HepG2 (cell line): Measurements from ENCODE around the gene ZNF316. TPM values are rescaled to one million over a fixed set of nuclear protein-coding genes. Genes with fewer than 3 reads are reported as not detected.
A peak's percentile ranks its signal among the peaks of the same experiment; 100 is the strongest.

Experiments used
- BCL3 ChIP-seq: sonication (generic); formaldehyde crosslinking; IDR thresholded peaks from 2 replicates; pipeline ENCODE4 v1.5.1; 2020; ENCODE audit warnings: mild to moderate bottlenecking, missing genetic modification reagents, moderate library complexity
- E2F2 ChIP-seq: sonication (generic); formaldehyde crosslinking; IDR thresholded peaks from 2 replicates; pipeline ENCODE4 v1.4.0; 2020; ENCODE audit warnings: missing genetic modification reagents, borderline replicate concordance
- ETV5 ChIP-seq: IDR thresholded peaks from 2 replicates; pipeline ENCODE4 v1.6.1; 2018; ENCODE audit warnings: missing biosample characterization, missing genetic modification reagents, inconsistent platforms, borderline replicate concordance
- HDAC1 ChIP-seq: sonication (generic); formaldehyde crosslinking; IDR thresholded peaks from 2 replicates; pipeline ENCODE4 v1.5.1; 2020; ENCODE audit warnings: mild to moderate bottlenecking, missing genetic modification reagents
- HDAC2 ChIP-seq: sonication (generic); formaldehyde crosslinking; IDR thresholded peaks from 2 replicates; pipeline ENCODE4 v1.4.0; 2020; ENCODE audit warnings: missing genetic modification reagents
- HNF1B ChIP-seq: sonication (generic); formaldehyde crosslinking; IDR thresholded peaks from 2 replicates; pipeline ENCODE4 v1.5.1; 2020; ENCODE audit warnings: mild to moderate bottlenecking, moderate library complexity, missing genetic modification reagents
- PBX3 ChIP-seq: sonication (generic); formaldehyde crosslinking; IDR thresholded peaks from 2 replicates; pipeline ENCODE4 v1.8.1; 2023; ENCODE audit warnings: missing genetic modification reagents, inconsistent platforms, borderline replicate concordance
- SPEN ChIP-seq: sonication (generic); formaldehyde crosslinking; IDR thresholded peaks from 2 replicates; pipeline ENCODE4 v1.5.1; 2020; ENCODE audit warnings: low read depth, mild to moderate bottlenecking, missing genetic modification reagents
- TAF1 ChIP-seq: sonication (generic); formaldehyde crosslinking; IDR thresholded peaks from 2 replicates; pipeline ENCODE4 v1.4.0; 2020; ENCODE audit warnings: missing genetic modification reagents
- TFAP4 ChIP-seq: sonication (generic); IDR thresholded peaks from 2 replicates; pipeline ENCODE4 v1.6.1; 2016; ENCODE audit warnings: low read depth, borderline replicate concordance
- THRA ChIP-seq: sonication (generic); formaldehyde crosslinking; IDR thresholded peaks from 2 replicates; pipeline ENCODE4 v1.4.0; 2020; ENCODE audit warnings: missing genetic modification reagents, borderline replicate concordance
- YEATS2 ChIP-seq: sonication (generic); formaldehyde crosslinking; IDR thresholded peaks from 2 replicates; pipeline ENCODE4 v1.4.0; 2020; ENCODE audit warnings: missing genetic modification reagents, borderline replicate concordance
- ZMYM2 ChIP-seq: sonication (generic); formaldehyde crosslinking; IDR thresholded peaks from 2 replicates; pipeline ENCODE4 v1.8.0; 2022; ENCODE audit warnings: mild to moderate bottlenecking, missing genetic modification reagents
- ZNF329 ChIP-seq: sonication (generic); formaldehyde crosslinking; IDR thresholded peaks from 2 replicates; pipeline ENCODE4 v1.9.0; 2021; ENCODE audit warnings: low read depth, mild to moderate bottlenecking, missing genetic modification reagents
- ZNF441 ChIP-seq: sonication (generic); formaldehyde crosslinking; IDR thresholded peaks from 2 replicates; pipeline ENCODE4 v1.7.0; 2021; ENCODE audit warnings: missing genetic modification reagents, borderline replicate concordance
- ZNF446 ChIP-seq: sonication (generic); formaldehyde crosslinking; IDR thresholded peaks from 2 replicates; pipeline ENCODE4 v1.5.0; 2020; ENCODE audit warnings: mild to moderate bottlenecking, missing genetic modification reagents
- ZNF543 ChIP-seq: sonication (generic); formaldehyde crosslinking; IDR thresholded peaks from 2 replicates; pipeline ENCODE4 v1.4.0; 2020; ENCODE audit warnings: mild to moderate bottlenecking, missing genetic modification reagents
- polyA plus RNA-seq, 8 experiments: library from polyadenylated mRNA; depleted of rRNA in 3 of 8; stranded (reverse) in 7 of 8; unstranded in 1 of 8; fragments of >200 nt; fragmentation: Illumina TruSeq in 4 of 8; extraction: Trizol in 4 of 8; gene quantifications; 2 replicates each; pipeline versions ENCODE4 v1.2.1 to v1.2.3, GENCODE V29; 2011 to 2016; ENCODE audit warnings: low read depth in 4 of 8, missing spikeins in 1 of 8, mixed read lengths in 1 of 8; ENCODE audit not compliant: insufficient read depth in 1 of 8
- total RNA-seq, 5 experiments: library from RNA; depleted of rRNA; stranded (reverse); fragments of >200 nt; fragmentation: Illumina TruSeq; extraction: Trizol; gene quantifications; 2 replicates each; pipeline ENCODE4 v1.2.3, GENCODE V29; 2016; ENCODE audit warnings: low read depth in 1 of 5

Gene ZNF316
- total and polyA plus RNA-seq, 2 of the 13 experiments (the other 11 are each of a cell fraction or from before 2014, with no cell fraction given) = 4.3 to 9.9 TPM

- TF ChIP-seq HDAC1 = peak; percentile 82
- TF ChIP-seq TFAP4 = peak; percentile 43; the same call in 1 of the 2 replicates
- peak; percentile 23; the same call in 1 of the 2 replicates for TF ChIP-seq E2F2 (CRISPR knock-in tag)
- 0 out of 2 replicates have a peak, but pooled peaks have one; percentile 19 for TF ChIP-seq HNF1B (CRISPR knock-in tag)
- peak; percentile 60; the same call in 1 of the 2 replicates for TF ChIP-seq YEATS2 (CRISPR knock-in tag)
- 0 out of 2 replicates have a peak, but pooled peaks have one; percentile 58 for TF ChIP-seq BCL3
- no peak for TF ChIP-seq ZNF543 (CRISPR knock-in tag)
- TF ChIP-seq ZNF446 (CRISPR knock-in tag) = no peak
- no peak for TF ChIP-seq ZNF329
- peak; percentile 40; the same call in 1 of the 2 replicates for TF ChIP-seq TAF1 (CRISPR knock-in tag)
- TF ChIP-seq ZMYM2 (CRISPR knock-in tag) = peak; percentile 69; the same call in 1 of the 2 replicates
- TF ChIP-seq ETV5 (CRISPR knock-in tag) = peak; percentile 86
- peak; percentile 64; the same call in 1 of the 2 replicates for TF ChIP-seq THRA (CRISPR knock-in tag)
- TF ChIP-seq PBX3 (CRISPR knock-in tag) = peak; percentile 56; the same call in 1 of the 2 replicates
- peak; percentile 53; the same call in 1 of the 2 replicates for TF ChIP-seq SPEN (CRISPR knock-in tag)
- TF ChIP-seq ZNF441 (CRISPR knock-in tag) = 0 out of 2 replicates have a peak, but pooled peaks have one; percentile 34
- peak; percentile 59; the same call in 1 of the 2 replicates for TF ChIP-seq HDAC2 (CRISPR knock-in tag)
Observed at GRCh38 chr7:6615723-6616555, 21.2 kb upstream of the ZNF316 start (continued).
